SK-N-SH treated with all-trans-retinoic acid at 6 μM for 48 hours (cell line): ENCODE data around the gene XPO5.

Experiments used
- ATAC-seq: fragments of 200-7000 bp; cut with Tn5 transposase; 3 replicates; pipeline ENCODE4 v1.9.1; 2020; ENCODE audit warnings: mild to moderate bottlenecking, moderate library complexity
- ARNTL ChIP-seq: fragments of 450-650 bp; formaldehyde crosslinking; IDR thresholded peaks from 2 replicates; pipeline ENCODE4 v1.5.0; 2020; ENCODE audit warnings: low read depth, mild to moderate bottlenecking, moderate library complexity, borderline replicate concordance
- BACH2 ChIP-seq: fragments of 250-450 bp; sonication (Bioruptor Pico); IDR thresholded peaks from 2 replicates; pipeline ENCODE4 v1.9.0; 2021; ENCODE audit warnings: mild to moderate bottlenecking, borderline replicate concordance
- CREB5 ChIP-seq: fragments of 250-450 bp; sonication (Bioruptor Pico); IDR thresholded peaks from 2 replicates; pipeline ENCODE4 v1.5.1; 2020; ENCODE audit warnings: low read depth, mild to moderate bottlenecking, moderate library complexity
- CSDC2 ChIP-seq: fragments of 250-450 bp; sonication (Bioruptor Pico); IDR thresholded peaks from 2 replicates; pipeline ENCODE4 v1.5.0; 2020; ENCODE audit warnings: mild to moderate bottlenecking, moderate library complexity
- ESRRG ChIP-seq: fragments of 250-450 bp; sonication (Bioruptor Pico); IDR thresholded peaks from 2 replicates; pipeline ENCODE4 v1.6.1; 2021; ENCODE audit warnings: mild to moderate bottlenecking
- GLIS3 ChIP-seq: fragments of 250-450 bp; sonication (Bioruptor Pico); IDR thresholded peaks from 2 replicates; pipeline ENCODE4 v1.5.0; 2020; ENCODE audit warnings: mild to moderate bottlenecking, moderate library complexity
- ISL1 ChIP-seq: fragments of 250-450 bp; sonication (Bioruptor Pico); IDR thresholded peaks from 2 replicates; pipeline ENCODE4 v2.1.2; 2022; ENCODE audit warnings: mild to moderate bottlenecking, moderate library complexity
- OSR1 ChIP-seq: fragments of 250-450 bp; sonication (Bioruptor Pico); IDR thresholded peaks from 2 replicates; pipeline ENCODE4 v1.8.0; 2022; ENCODE audit warnings: moderate library complexity, mild to moderate bottlenecking, inconsistent platforms
- PPARA ChIP-seq: fragments of 250-450 bp; sonication (Bioruptor Pico); IDR thresholded peaks from 2 replicates; pipeline ENCODE4 v1.5.0; 2020; ENCODE audit warnings: mild to moderate bottlenecking, borderline replicate concordance
- RARB ChIP-seq: fragments of 250-450 bp; sonication (Bioruptor Pico); IDR thresholded peaks from 2 replicates; pipeline ENCODE4 v1.8.0; 2021; ENCODE audit warnings: mild to moderate bottlenecking, moderate library complexity
- SNAI2 ChIP-seq: fragments of 250-450 bp; sonication (Bioruptor Pico); IDR thresholded peaks from 2 replicates; pipeline ENCODE4 v1.5.0; 2020; ENCODE audit warnings: mild to moderate bottlenecking, moderate library complexity
- TCF4 ChIP-seq: fragments of 250-450 bp; sonication (Bioruptor Pico); IDR thresholded peaks from 2 replicates; pipeline ENCODE4 v1.8.0; 2021; ENCODE audit warnings: mild to moderate bottlenecking, moderate library complexity, borderline replicate concordance
- TOX ChIP-seq: fragments of 250-450 bp; sonication (Bioruptor Pico); IDR thresholded peaks from 2 replicates; pipeline ENCODE4 v1.8.0; 2021; ENCODE audit warnings: mild to moderate bottlenecking, moderate library complexity, borderline replicate concordance
- TSHZ2 ChIP-seq: fragments of 250-450 bp; sonication (Bioruptor Pico); IDR thresholded peaks from 2 replicates; pipeline ENCODE4 v1.5.0; 2020; ENCODE audit warnings: mild to moderate bottlenecking, moderate library complexity
- ZC3H10 ChIP-seq: fragments of 250-450 bp; sonication (Bioruptor Pico); IDR thresholded peaks from 2 replicates; pipeline ENCODE4 v1.5.1; 2021; ENCODE audit warnings: mild to moderate bottlenecking, moderate library complexity
- ZFP3 ChIP-seq: fragments of 250-450 bp; sonication (Bioruptor Pico); IDR thresholded peaks from 2 replicates; pipeline ENCODE4 v1.5.0; 2020; ENCODE audit warnings: mild to moderate bottlenecking, moderate library complexity
- ZFP30 ChIP-seq: fragments of 450-650 bp; formaldehyde crosslinking; IDR thresholded peaks from 2 replicates; pipeline ENCODE4 v1.5.0; 2022; ENCODE audit warnings: mild to moderate bottlenecking, moderate library complexity
- ZNF565 ChIP-seq: fragments of 450-650 bp; formaldehyde crosslinking; conservative IDR thresholded peaks from 2 replicates; pipeline ENCODE4 v1.5.0; 2020; ENCODE audit warnings: low read depth, mild to moderate bottlenecking, moderate library complexity
- ZNF70 ChIP-seq: fragments of 450-650 bp; formaldehyde crosslinking; IDR thresholded peaks from 2 replicates; pipeline ENCODE4 v1.5.0; 2020; ENCODE audit warnings: mild to moderate bottlenecking, moderate library complexity
- ZNF8 ChIP-seq: fragments of 450-650 bp; formaldehyde crosslinking; IDR thresholded peaks from 2 replicates; pipeline ENCODE4 v1.5.0; 2020; ENCODE audit warnings: mild to moderate bottlenecking, moderate library complexity
- TF ChIP-seq, protein P1 (sequence below): fragments of 250-450 bp; sonication (Bioruptor Pico); IDR thresholded peaks from 2 replicates; pipeline ENCODE4 v1.8.0; 2020; ENCODE audit warnings: mild to moderate bottlenecking, moderate library complexity, borderline replicate concordance
- TF ChIP-seq, protein P2 (sequence below): fragments of 250-450 bp; sonication (Bioruptor Pico); IDR thresholded peaks from 2 replicates; pipeline ENCODE4 v1.8.0; 2021; ENCODE audit warnings: low read depth, mild to moderate bottlenecking, moderate library complexity, borderline replicate concordance
- TF ChIP-seq, protein P3 (sequence below): fragments of 250-450 bp; sonication (Bioruptor Pico); IDR thresholded peaks from 2 replicates; pipeline ENCODE4 v1.5.1; 2021; ENCODE audit warnings: mild to moderate bottlenecking, moderate library complexity

XPO5 gene

GRCh38 chr6:43494766-43495165 lies 81.1 kb downstream of the XPO5 start:
- TF ChIP-seq ZFP30 (CRISPR knock-in tag) (no peak), ISL1 (CRISPR knock-in tag) (no peak), PPARA (no peak), ESRRG (no peak), ZNF565 (CRISPR knock-in tag) (no peak), SNAI2 (CRISPR knock-in tag) (no peak), CSDC2 (no peak), GLIS3 (CRISPR knock-in tag) (no peak), ZFP3 (CRISPR knock-in tag) (no peak)
- TF ChIP-seq, protein P1, sequence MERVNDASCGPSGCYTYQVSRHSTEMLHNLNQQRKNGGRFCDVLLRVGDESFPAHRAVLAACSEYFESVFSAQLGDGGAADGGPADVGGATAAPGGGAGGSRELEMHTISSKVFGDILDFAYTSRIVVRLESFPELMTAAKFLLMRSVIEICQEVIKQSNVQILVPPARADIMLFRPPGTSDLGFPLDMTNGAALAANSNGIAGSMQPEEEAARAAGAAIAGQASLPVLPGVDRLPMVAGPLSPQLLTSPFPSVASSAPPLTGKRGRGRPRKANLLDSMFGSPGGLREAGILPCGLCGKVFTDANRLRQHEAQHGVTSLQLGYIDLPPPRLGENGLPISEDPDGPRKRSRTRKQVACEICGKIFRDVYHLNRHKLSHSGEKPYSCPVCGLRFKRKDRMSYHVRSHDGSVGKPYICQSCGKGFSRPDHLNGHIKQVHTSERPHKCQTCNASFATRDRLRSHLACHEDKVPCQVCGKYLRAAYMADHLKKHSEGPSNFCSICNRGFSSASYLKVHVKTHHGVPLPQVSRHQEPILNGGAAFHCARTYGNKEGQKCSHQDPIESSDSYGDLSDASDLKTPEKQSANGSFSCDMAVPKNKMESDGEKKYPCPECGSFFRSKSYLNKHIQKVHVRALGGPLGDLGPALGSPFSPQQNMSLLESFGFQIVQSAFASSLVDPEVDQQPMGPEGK (CRISPR knock-in tag) = no peak
- no peak for ATAC-seq

GRCh38 chr6:43494321-43494720 lies 81.5 kb downstream of the XPO5 start:
- TF ChIP-seq ZNF8 (CRISPR knock-in tag) (no peak), CREB5 (CRISPR knock-in tag) (no peak), TCF4 (CRISPR knock-in tag) (no peak), ZFP3 (CRISPR knock-in tag) (no peak)
- TF ChIP-seq, protein P2, sequence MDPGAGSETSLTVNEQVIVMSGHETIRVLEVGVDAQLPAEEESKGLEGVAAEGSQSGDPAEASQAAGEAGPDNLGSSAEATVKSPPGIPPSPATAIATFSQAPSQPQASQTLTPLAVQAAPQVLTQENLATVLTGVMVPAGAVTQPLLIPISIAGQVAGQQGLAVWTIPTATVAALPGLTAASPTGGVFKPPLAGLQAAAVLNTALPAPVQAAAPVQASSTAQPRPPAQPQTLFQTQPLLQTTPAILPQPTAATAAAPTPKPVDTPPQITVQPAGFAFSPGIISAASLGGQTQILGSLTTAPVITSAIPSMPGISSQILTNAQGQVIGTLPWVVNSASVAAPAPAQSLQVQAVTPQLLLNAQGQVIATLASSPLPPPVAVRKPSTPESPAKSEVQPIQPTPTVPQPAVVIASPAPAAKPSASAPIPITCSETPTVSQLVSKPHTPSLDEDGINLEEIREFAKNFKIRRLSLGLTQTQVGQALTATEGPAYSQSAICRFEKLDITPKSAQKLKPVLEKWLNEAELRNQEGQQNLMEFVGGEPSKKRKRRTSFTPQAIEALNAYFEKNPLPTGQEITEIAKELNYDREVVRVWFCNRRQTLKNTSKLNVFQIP = no peak
- TF ChIP-seq, protein P3, sequence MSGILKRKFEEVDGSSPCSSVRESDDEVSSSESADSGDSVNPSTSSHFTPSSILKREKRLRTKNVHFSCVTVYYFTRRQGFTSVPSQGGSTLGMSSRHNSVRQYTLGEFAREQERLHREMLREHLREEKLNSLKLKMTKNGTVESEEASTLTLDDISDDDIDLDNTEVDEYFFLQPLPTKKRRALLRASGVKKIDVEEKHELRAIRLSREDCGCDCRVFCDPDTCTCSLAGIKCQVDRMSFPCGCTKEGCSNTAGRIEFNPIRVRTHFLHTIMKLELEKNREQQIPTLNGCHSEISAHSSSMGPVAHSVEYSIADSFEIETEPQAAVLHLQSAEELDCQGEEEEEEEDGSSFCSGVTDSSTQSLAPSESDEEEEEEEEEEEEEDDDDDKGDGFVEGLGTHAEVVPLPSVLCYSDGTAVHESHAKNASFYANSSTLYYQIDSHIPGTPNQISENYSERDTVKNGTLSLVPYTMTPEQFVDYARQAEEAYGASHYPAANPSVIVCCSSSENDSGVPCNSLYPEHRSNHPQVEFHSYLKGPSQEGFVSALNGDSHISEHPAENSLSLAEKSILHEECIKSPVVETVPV (CRISPR knock-in tag) = no peak
- ATAC-seq = no peak

- no peak for ATAC-seq
Observed at GRCh38 chr6:43493833-43494232, 82.0 kb downstream of the XPO5 start.

GRCh38 chr6:43493230-43493629 lies 82.6 kb downstream of the XPO5 start:
- ATAC-seq = no peak
- TF ChIP-seq TOX (CRISPR knock-in tag) (no peak), OSR1 (CRISPR knock-in tag) (no peak), ZFP30 (CRISPR knock-in tag) (no peak), ZNF565 (CRISPR knock-in tag) (no peak), PPARA (no peak), ZC3H10 (CRISPR knock-in tag) (no peak), CSDC2 (no peak), TSHZ2 (CRISPR knock-in tag) (no peak), ZFP3 (CRISPR knock-in tag) (no peak), BACH2 (CRISPR knock-in tag) (no peak), ZNF70 (CRISPR knock-in tag) (no peak), ARNTL (CRISPR knock-in tag) (no peak), RARB (CRISPR knock-in tag) (no peak), ZNF8 (CRISPR knock-in tag) (no peak), ESRRG (no peak), CREB5 (CRISPR knock-in tag) (no peak), TCF4 (CRISPR knock-in tag) (no peak)
- TF ChIP-seq, protein P3 (CRISPR knock-in tag) = no peak

More at GRCh38 chr6:43493833-43494232, 82.0 kb downstream of the XPO5 start:
- TF ChIP-seq ZFP30 (CRISPR knock-in tag) (no peak), ZNF70 (CRISPR knock-in tag) (no peak), PPARA (no peak), TOX (CRISPR knock-in tag) (no peak), TCF4 (CRISPR knock-in tag) (no peak), ZNF8 (CRISPR knock-in tag) (no peak), ISL1 (CRISPR knock-in tag) (no peak), GLIS3 (CRISPR knock-in tag) (no peak), ZC3H10 (CRISPR knock-in tag) (no peak)
